RWPE2 (cell line): ENCODE data around the gene EIF2A.

Source experiments
- ATAC-seq: fragments of 200-7000 bp; cut with Tn5 transposase; 3 replicates; pipeline ENCODE4 v1.9.1; 2021; ENCODE audit warnings: low read depth
- DNase-seq: peaks from one replicate; pipeline ENCODE4 v3.0.0-alpha.2; 2020; ENCODE audit warnings: low spot score
- H3K27ac ChIP-seq: fragments of 450-650 bp; 2 replicates; pipeline ENCODE4 v1.5.1; 2017; ENCODE audit warnings: mild to moderate bottlenecking; ENCODE audit not compliant: poor library complexity, severe bottlenecking
- H3K27me3 ChIP-seq: fragments of 250-450 bp; sonication (Bioruptor Pico); 2 replicates; pipeline ENCODE4 v1.5.1; 2021; ENCODE audit warnings: mild to moderate bottlenecking, moderate library complexity; ENCODE audit not compliant: insufficient read depth, poor library complexity, severe bottlenecking
- H3K36me3 ChIP-seq: fragments of 250-450 bp; sonication (Bioruptor Pico); 2 replicates; pipeline ENCODE4 v1.5.1; 2020; ENCODE audit warnings: low read depth, mild to moderate bottlenecking, moderate library complexity
- H3K4me1 ChIP-seq: fragments of 250-450 bp; sonication (Bioruptor Pico); 2 replicates; pipeline ENCODE4 v1.5.1; 2021; ENCODE audit warnings: mild to moderate bottlenecking, moderate library complexity; ENCODE audit not compliant: insufficient read depth, poor library complexity, severe bottlenecking
- H3K4me3 ChIP-seq: fragments of 250-450 bp; sonication (Bioruptor Pico); 2 replicates; pipeline ENCODE4 v1.5.1; 2021; ENCODE audit warnings: mild to moderate bottlenecking, moderate library complexity; ENCODE audit not compliant: severe bottlenecking
- H3K9me3 ChIP-seq: fragments of 250-450 bp; sonication (Bioruptor Pico); 2 replicates; pipeline ENCODE4 v1.5.1; 2021; ENCODE audit warnings: mild to moderate bottlenecking, moderate library complexity; ENCODE audit not compliant: severe bottlenecking
- TF ChIP-seq, protein P1 (sequence below): fragments of 450-650 bp; IDR thresholded peaks from one replicate; pipeline ENCODE4 v1.5.1; 2017; ENCODE audit warnings: mild to moderate bottlenecking, moderate library complexity; ENCODE audit not compliant: poor library complexity, severe bottlenecking

The EIF2A gene

DNA sequence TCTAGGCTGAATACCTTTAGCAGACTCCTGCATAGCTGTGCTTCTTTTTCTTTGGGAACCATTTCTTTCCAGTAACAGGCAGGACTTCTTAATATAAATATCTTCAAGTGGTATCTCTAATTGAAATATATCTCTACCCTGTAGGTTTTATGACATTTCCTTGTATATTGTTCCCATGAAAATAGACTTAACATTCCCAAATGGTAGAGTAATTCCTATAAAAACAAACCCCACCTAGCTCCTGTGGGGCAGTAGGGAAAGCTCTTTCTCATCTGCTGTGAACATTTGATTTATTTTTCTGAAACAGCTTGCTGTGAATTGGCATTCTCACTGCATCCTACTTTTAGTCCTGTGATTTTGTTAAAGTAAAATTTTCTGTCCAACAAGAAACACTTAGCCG is 77.4 kb downstream of the EIF2A start:
- TF ChIP-seq, protein P1, sequence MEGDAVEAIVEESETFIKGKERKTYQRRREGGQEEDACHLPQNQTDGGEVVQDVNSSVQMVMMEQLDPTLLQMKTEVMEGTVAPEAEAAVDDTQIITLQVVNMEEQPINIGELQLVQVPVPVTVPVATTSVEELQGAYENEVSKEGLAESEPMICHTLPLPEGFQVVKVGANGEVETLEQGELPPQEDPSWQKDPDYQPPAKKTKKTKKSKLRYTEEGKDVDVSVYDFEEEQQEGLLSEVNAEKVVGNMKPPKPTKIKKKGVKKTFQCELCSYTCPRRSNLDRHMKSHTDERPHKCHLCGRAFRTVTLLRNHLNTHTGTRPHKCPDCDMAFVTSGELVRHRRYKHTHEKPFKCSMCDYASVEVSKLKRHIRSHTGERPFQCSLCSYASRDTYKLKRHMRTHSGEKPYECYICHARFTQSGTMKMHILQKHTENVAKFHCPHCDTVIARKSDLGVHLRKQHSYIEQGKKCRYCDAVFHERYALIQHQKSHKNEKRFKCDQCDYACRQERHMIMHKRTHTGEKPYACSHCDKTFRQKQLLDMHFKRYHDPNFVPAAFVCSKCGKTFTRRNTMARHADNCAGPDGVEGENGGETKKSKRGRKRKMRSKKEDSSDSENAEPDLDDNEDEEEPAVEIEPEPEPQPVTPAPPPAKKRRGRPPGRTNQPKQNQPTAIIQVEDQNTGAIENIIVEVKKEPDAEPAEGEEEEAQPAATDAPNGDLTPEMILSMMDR: no peak

DNA sequence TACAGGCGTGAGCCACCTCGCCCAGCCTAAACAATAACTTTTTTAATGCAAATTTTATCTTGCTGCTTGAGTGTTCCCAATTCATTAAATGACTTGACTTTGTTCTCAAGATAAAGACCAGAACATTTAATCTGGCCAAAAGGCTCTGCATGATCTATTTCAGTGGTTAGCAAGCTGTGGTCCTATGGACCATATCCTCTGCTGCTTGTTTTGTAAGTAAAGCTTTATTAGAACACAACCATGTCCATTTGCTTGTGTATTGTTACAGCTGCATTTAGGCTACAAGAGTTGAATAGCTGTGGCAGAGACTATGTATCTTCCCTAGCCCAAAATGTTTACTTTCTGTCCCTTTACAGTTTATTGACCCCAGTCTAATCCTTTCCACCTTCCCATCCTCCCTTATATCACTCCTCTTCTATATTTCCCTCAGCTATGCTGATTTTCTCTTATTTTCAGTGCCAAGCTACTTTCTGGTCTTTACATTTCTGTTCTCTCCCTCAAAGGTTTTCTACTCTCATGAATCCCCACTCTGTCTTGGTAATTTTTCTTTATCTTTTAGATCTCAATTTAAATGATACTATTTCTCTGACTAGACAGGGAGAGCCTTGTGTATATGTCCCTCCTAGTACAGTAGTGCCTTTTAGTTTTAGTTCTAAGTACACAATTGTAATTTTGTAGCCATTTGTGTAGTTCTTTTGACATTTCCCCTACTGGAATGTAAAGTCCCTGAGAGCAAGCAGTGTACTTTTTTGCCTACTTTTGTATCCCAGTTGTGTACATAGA is 79.8 kb downstream of the EIF2A start:
- H3K36me3 ChIP-seq: peaks cover 63% of the 10 kb centered on the region
- TF ChIP-seq, protein P1: no peak
- no peaks in the 10 kb centered on the region for H3K9me3 ChIP-seq
- H3K4me3 ChIP-seq: no peak overlapping the region
- no peaks in the 10 kb centered on the region for H3K4me1 ChIP-seq
- H3K27ac ChIP-seq: no peak overlapping the region
- no peak for DNase-seq
- no peaks in the 10 kb centered on the region for H3K27me3 ChIP-seq
- ATAC-seq: no peak

More for the DNA sequence above, 77.4 kb downstream of the EIF2A start:
- no peak for DNase-seq
- H3K4me3 ChIP-seq: no peak overlapping the region
- no peaks in the 10 kb centered on the region for H3K27me3 ChIP-seq
- peaks cover 55% of the 10 kb centered on the region for H3K36me3 ChIP-seq
- no peak for ATAC-seq
- no peaks in the 10 kb centered on the region for H3K9me3 ChIP-seq
- H3K27ac ChIP-seq: no peak overlapping the region
- H3K4me1 ChIP-seq: no peaks in the 10 kb centered on the region

DNA sequence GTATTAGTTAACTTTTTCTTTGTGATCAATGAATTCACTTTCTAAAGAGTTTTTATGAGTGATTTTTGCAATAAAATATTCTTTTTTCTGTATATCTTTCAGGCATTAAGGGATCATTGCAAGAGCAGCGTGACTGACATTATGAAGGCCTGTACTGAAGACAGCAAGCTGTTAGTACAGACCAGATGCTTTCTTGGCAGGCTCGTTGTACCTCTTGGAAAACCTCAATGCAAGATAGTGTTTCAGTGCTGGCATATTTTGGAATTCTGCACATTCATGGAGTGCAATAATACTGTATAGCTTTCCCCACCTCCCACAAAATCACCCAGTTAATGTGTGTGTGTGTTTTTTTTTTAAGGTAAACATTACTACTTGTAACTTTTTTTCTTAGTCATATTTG is 81.0 kb downstream of the EIF2A start:
- peaks cover 63% of the 10 kb centered on the region for H3K36me3 ChIP-seq
- no peak overlapping the region for H3K27ac ChIP-seq
- no peaks in the 10 kb centered on the region for H3K27me3 ChIP-seq
- no peaks in the 10 kb centered on the region for H3K9me3 ChIP-seq
- TF ChIP-seq, protein P1: no peak
- H3K4me1 ChIP-seq: no peaks in the 10 kb centered on the region
- no peak for ATAC-seq
- DNase-seq: no peak
- no peak overlapping the region for H3K4me3 ChIP-seq

- H3K36me3 ChIP-seq: peaks cover 25% of the 10 kb centered on the region
- H3K27me3 ChIP-seq: no peaks in the 10 kb centered on the region
- DNase-seq: no peak
- TF ChIP-seq, protein P1: no peak
- no peak for ATAC-seq
- H3K9me3 ChIP-seq: no peaks in the 10 kb centered on the region
- H3K4me1 ChIP-seq: no peaks in the 10 kb centered on the region
- H3K4me3 ChIP-seq: no peak overlapping the region
- no peak overlapping the region for H3K27ac ChIP-seq
Measured at GRCh38 chr3:150631515-150632221, 85.1 kb downstream of the EIF2A start.
